GM21515 (cell line): ENCODE results near the gene CDH6.
A peak's percentile ranks its signal among the peaks of the same experiment; 100 is the strongest.

Experiments
- ATAC-seq: cut with Tn5 transposase; IDR thresholded peaks from one replicate; pipeline ENCODE4 v1.9.1; 2021; ENCODE audit not compliant: unreplicated experiment

CDH6 gene

GRCh38 chr5:31244921-31245320 lies 51.4 kb downstream of the CDH6 start:
- ATAC-seq: no peak

- no peak for ATAC-seq
These were observed 53.9 kb downstream of the CDH6 start for GRCh38 chr5:31247381-31247780.

DNA sequence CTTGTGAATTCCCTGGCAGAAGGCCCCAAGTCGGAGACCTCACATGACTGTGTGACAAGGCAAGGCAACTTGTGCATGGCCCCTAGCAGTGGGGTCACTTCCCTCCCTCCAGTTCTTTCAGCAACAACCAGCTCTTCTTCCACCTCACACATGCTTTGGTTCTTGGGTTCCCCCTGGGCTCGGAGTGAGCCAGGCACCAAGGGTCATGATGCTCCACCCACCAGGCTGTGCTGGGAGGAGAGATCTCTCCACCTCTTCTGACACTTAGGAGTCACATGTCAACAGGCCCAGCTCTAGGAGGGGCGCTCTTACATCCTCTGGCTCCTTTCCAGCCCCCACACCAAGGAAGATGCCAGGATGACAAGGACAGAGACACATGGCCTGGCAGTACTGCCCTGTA lies 56.7 kb downstream of the CDH6 start:
- no peak for ATAC-seq

DNA sequence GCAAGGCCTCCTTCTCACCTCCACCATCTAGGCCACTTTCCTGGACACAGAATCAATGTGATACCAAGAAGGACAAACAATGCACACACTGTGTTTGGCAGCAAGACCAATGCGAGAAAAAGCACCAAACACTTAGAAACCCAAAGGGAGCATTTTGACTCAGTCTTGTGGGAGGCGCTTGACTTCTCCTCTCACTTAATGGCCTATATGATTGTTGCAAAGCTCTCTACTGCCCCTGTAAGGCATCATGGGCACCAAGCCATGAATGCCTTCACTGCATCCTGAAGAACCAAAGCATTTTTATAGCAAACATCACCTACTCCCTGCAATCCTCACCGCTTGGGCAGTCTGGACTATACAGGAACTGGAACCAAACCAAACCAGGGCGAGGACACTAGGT lies 57.5 kb downstream of the CDH6 start:
- ATAC-seq: no peak

DNA sequence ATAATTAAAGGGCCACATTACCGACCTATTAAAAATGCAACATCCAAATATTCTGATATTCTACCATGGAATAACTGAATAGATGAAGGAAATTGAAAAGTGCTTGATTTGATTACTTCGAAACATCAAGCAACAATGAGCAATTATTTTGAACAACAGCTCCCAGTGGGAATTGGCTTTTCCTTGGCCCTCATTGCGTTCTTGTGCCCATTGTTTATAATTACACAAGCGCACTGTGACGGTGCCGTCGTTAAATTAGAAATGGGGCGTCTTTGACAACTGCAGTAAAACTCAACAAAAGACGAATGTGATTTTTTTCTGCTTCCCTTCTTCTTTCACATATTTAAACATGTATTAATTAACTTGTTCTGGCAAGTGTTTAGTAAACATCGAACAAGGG lies 61.6 kb downstream of the CDH6 start:
- ATAC-seq: no peak

GRCh38 chr5:31268256-31268655 lies 74.8 kb downstream of the CDH6 start:
- no peak for ATAC-seq

GRCh38 chr5:31268686-31269085 lies 75.2 kb downstream of the CDH6 start:
- ATAC-seq: no peak

DNA sequence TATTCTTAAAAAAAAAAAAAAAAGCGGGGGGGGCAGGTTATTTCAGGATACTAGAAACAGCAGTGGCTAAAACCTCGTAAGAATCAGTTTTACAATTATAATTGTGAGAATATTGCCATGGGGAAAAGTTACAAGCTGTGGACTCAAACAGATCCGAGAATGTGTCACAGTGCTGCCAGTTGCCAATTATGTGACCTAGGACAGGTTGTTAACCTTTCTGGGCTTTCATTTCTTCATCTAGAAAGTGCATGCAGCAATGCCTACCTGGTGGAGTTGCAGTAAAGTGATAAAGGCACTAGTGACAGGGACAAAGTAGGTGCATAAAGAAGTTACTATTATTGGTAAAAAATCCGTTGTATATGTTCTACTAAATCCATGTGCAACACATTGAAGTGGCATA lies 75.8 kb downstream of the CDH6 start:
- ATAC-seq: no peak

DNA sequence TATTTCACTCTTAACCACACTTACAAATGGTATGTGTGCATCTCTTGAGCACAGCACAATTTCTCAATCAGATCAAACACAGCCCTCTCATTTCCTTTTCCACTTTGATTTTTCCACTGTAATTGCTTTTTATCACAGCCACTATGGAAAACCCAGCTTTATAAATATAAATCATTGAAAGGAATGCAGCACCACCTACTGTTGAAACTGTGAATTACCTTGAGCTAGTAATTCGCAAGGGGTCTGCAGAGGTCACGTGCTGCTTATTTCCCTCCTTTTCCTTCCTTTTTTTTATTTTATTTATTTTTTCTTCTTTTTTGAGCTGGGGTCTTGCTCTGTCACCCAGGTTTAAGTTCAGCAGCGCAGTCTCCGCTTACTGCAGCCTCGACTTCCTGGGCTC lies 76.9 kb downstream of the CDH6 start:
- ATAC-seq: no peak

- ATAC-seq: no peak
These were observed 78.1 kb downstream of the CDH6 start for GRCh38 chr5:31271567-31271966.

DNA sequence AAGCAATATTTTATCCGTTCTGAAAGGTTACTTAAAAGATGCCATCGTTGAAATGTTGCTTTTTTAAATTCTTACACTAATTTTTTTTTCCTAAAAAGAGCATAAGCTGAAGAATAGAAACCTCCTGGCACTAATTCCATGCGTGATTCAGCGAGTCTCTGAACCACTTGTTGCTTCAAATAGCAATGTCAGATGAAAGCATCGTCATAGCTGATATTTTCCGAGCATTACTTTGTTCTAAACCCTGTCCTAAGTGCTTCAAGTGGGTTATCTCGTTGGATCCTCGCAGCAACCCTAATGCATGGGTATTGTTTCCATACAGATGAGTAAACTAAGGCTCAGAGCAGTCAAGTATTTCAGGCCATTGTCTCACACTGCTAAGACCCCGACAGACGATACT lies 79.7 kb downstream of the CDH6 start:
- ATAC-seq: no peak

DNA sequence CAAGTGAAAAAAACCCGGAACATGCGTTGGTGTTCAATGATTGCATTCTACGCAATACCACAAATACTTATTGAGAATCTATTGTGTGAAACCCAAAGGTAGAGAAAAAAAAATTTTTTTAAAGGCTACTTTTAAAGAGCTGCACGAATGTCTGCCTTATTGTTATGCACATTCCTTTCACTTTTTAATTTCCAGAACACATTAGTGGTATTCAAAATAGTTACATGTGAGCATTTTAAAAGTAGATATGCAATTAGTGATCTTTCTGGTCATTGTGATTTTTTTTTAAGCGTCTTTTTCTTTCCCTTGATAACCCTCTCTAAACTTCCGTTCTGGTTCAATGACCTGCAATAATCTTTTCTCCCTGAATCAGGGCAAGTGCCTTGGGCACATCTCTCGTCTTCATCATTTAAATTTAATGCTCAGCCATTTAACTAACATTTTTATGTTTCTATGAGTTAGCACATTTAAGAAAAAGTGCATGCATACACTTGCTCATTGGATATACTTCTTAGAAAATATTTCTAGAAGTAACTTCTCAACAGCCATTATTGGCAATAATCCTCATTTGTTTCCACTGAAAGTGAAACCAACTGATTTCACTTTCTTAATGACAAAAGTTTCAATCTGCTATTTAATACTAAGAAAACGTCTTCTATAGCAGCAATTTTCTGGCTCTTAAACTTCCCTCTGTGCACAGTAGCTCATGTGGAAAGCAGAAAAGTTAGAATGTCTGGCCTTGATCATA lies 80.3 kb downstream of the CDH6 start:
- peak; percentile 52 for ATAC-seq

GRCh38 chr5:31280210-31280609 lies 86.7 kb downstream of the CDH6 start:
- no peak for ATAC-seq

GRCh38 chr5:31283326-31283725 lies 89.8 kb downstream of the CDH6 start:
- ATAC-seq: no peak

DNA sequence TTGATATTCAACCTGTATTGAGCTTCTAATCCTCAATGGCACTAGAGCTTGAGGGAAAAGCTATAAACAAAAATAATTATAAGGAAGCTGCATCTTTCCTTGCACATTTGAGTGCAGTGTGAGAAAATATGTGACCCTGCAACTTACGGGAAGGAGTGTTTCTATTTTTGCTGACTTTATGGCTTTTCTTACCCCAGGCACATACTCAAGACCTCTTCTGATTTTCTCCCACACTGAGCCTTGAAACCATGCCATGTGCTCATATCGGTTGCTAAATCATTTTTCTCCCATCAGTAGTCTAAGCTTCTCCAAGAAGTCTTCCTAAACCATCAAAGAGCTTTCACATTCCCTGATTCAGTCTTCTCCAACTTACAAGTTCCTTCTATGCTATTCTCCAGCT lies 91.5 kb downstream of the CDH6 start:
- ATAC-seq: no peak

- ATAC-seq: no peak
These were observed 94.5 kb downstream of the CDH6 start for GRCh38 chr5:31287985-31288384.

DNA sequence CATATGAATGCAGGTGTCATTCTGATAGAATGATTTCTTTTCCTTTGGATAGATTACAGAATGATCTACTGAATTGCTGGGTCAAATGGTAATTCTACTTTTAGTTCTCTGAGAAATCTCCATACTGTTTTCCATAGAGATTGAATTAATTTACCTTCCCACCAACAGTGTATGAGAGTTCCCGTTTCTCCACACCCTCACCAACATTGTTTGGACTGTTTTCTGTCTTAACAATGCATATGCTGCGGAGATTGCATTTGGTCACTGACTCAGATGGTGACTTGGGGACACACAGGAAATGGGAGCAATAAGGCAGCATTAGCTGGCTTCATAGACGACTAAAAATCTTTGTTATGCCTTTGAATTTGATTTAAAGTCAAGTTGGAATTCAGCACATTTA lies 95.9 kb downstream of the CDH6 start:
- no peak for ATAC-seq

DNA sequence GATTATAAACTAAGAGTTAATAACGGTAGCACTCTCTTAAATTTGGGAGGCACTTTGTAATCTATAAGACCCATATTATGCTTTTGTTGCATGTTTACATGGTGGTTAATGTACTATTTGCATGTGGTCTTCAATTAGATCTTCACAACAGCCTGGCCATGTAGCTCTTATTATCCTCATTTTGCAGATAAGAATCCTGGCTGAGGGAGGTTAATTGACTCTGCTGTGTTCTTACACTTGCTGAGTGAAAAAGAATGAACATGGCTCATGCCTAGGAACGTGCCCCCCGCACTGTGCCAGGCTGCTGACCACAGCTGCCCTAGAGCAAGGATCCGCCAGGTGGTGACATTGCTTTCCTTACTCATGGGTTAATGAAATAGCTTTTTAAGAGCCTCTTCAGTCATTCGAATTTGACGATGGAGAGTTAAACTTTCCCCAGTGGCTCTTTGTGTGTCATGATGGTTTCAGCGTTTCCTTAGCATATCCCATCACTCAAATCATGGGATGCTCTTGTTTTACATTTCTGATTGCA lies 97.9 kb downstream of the CDH6 start:
- ATAC-seq: no peak

GRCh38 chr5:31300501-31300900 lies 107.0 kb downstream of the CDH6 start:
- ATAC-seq: no peak

- no peak for ATAC-seq
These were observed 108.3 kb downstream of the CDH6 start for GRCh38 chr5:31301833-31302232.

GRCh38 chr5:31303688-31304087 lies 110.2 kb downstream of the CDH6 start:
- no peak for ATAC-seq

GRCh38 chr5:31317665-31318064 lies 124.2 kb downstream of the CDH6 start:
- no peak for ATAC-seq

GRCh38 chr5:31319335-31319734 lies 125.8 kb downstream of the CDH6 start:
- no peak for ATAC-seq
